ENCODE measurements around the gene TTLL13. TPM values are rescaled to one million over a fixed set of nuclear protein-coding genes. Genes with fewer than 3 reads are reported as not detected.

The TTLL13 gene
- total and polyA plus RNA-seq, 7 experiments from 2014 or later = 0.40 to 1.8 (median 0.63) TPM; not detected in 3

DNA sequence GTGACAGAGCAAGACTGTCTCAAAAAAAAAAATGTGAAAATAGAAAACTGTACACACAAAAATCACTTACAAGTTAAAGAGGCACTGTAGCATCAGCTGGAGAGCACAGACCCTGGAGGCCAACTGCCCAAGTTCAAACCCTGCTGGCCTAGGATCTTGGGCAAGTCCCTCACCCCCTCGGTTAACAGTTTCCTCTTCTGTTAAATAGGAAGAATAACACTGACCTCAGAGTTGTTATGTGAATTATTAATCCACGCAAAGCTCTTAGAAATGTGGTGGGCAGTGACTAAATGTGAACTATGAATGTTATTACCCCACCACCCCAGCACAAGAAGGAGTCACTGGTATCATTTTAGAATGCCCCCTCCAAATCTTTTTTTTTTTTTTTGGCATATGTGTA is 26.8 kb upstream of the TTLL13 start:
- H3K9me3 ChIP-seq (ENCODE audit: control insufficient read depth in 2 of 3, low read length in 3 of 3) = no peaks in the 10 kb centered on the region
- no peak overlapping the region for H3K27ac Mint-ChIP-seq
- no peak overlapping the region for H3K4me3 ChIP-seq (ENCODE audit: low read length)
- H3K4me1 Mint-ChIP-seq = peaks cover 7 to 12% (median 10%) of the 10 kb centered on the region in 7 donors
- ChIA-PET CTCF (interaction anchor here (0.6 to 1.9 kb wide), 5 partner anchors 31 to 522 kb away, joined by 3 to 10 read pairs (median 4); no protein-coding TSS in a partner anchor), POLR2A (interaction anchor here (0.7 to 2.0 kb wide), 5 partner anchors 9 to 80 kb away, joined by 3 to 10 read pairs (median 5); partner anchors contain the start of genes CIB1, GDPGP1 and SEMA4B)
- intact Hi-C loops (cut with micrococcal nuclease) = no loop called here
- no peaks in the 10 kb centered on the region for H3K4me1 ChIP-seq (ENCODE audit: control insufficient read depth in 2 of 2, insufficient read depth in 2 of 2, low read length in 2 of 2)
- ATAC-seq = no peak
- DNase-seq = no peak
- peaks cover 0 to 13% (median 5%) of the 10 kb centered on the region in 5 donors for H3K36me3 Mint-ChIP-seq
- peaks cover 0 to 1% (median 0%) of the 10 kb centered on the region in 11 donors for H3K9me3 Mint-ChIP-seq
- peaks cover 0 to 45% (median 6%) of the 10 kb centered on the region in 3 experiments for H3K36me3 ChIP-seq (ENCODE audit: control insufficient read depth in 2 of 3, insufficient read depth in 3 of 3, low read length in 3 of 3)
- no peaks in the 10 kb centered on the region for H3K27me3 Mint-ChIP-seq
- H3K27me3 ChIP-seq (ENCODE audit: control insufficient read depth in 2 of 2, insufficient read depth in 2 of 2, low read length in 2 of 2) = no peaks in the 10 kb centered on the region
- no peak overlapping the region for H3K27ac ChIP-seq (ENCODE audit: low read depth, low read length)
- no peak overlapping the region for H3K4me3 Mint-ChIP-seq

DNA sequence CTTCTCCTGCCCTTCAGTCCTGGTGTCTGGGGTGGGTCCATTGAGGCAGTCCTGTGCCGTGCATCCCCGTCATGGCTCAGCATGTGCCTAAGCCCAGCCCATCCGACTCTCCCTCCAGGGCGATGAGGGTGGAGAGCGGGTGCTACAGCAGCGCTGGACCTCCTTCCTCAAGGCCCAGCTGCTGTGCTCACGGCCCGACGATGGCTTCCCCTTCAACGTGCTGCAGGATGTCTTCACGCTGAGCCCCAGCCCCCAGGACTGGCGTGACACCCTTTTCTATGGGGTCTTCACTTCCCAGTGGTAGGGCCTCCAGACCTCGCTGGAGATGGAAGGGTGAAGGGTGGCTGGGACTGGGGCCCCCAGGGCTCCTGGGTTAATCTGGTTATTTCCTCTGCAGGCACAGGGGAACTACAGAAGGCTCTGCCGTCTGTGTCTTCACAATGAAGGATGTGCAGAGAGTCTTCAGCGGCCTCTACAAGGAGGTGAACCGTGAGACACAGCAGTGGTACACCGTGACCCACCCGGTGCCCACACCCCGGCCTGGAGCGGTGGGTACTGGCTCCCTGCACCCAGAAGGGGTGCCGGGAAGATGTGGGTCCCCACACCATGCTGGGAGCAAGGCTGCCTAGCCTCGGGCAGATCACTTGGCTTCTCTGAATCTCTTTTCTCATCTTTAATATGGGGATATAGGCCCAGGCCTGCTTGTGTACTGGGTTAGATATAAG is 25.8 kb upstream of the TTLL13 start:
- Mint-ChIP-seq H3K27me3 (no peaks in the 10 kb centered on the region), H3K36me3 (peaks cover 0 to 13% (median 5%) of the 10 kb centered on the region in 5 donors), H3K4me3 (no peak overlapping the region), H3K27ac (peak overlapping the region in 1 of 9 donors; percentile 12), H3K4me1 (peaks cover 6 to 10% (median 8%) of the 10 kb centered on the region in 7 donors), H3K9me3 (peaks cover 0 to 1% (median 0%) of the 10 kb centered on the region in 11 donors)
- H3K36me3 ChIP-seq (ENCODE audit: control insufficient read depth in 2 of 3, insufficient read depth in 3 of 3, low read length in 3 of 3) = peaks cover 2 to 50% (median 13%) of the 10 kb centered on the region in 3 experiments
- ChIA-PET CTCF (no interaction called here), POLR2A (interaction anchor here (1.1 to 1.8 kb wide), 3 partner anchors 7 to 43 kb away, joined by 3 to 9 read pairs (median 4); partner anchors contain the start of gene SEMA4B)
- H3K4me3 ChIP-seq (ENCODE audit: low read length) = no peak overlapping the region
- no peaks in the 10 kb centered on the region for H3K4me1 ChIP-seq (ENCODE audit: control insufficient read depth in 2 of 2, insufficient read depth in 2 of 2, low read length in 2 of 2)
- intact Hi-C loops (cut with micrococcal nuclease) = no loop called here
- ATAC-seq = no peak
- H3K27me3 ChIP-seq (ENCODE audit: control insufficient read depth in 2 of 2, insufficient read depth in 2 of 2, low read length in 2 of 2) = no peaks in the 10 kb centered on the region
- no peaks in the 10 kb centered on the region for H3K9me3 ChIP-seq (ENCODE audit: control insufficient read depth in 2 of 3, low read length in 3 of 3)
- DNase-seq = no peak
- H3K27ac ChIP-seq (ENCODE audit: low read depth, low read length) = no peak overlapping the region

DNA sequence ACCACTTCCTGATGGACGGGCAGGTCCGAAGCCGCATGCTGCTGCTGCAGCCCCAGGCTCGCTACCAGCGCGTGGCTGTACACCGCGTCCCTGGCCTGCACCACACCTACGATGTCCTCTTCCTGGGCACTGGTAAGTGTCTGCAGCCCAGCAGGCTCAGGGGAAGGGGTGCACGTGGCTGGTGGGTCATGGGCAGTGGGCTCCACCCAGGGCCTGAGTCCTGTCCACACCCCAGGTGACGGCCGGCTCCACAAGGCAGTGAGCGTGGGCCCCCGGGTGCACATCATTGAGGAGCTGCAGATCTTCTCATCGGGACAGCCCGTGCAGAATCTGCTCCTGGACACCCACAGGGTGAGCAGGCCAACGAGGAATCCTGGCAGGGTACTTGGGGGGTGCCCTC is 24.3 kb upstream of the TTLL13 start:
- Mint-ChIP-seq H3K4me3 (no peak overlapping the region), H3K27ac (peak overlapping the region in 1 of 9 donors; percentile 14), H3K36me3 (peaks cover 0 to 26% (median 12%) of the 10 kb centered on the region in 5 donors), H3K9me3 (peaks cover 0 to 1% (median 0%) of the 10 kb centered on the region in 11 donors), H3K4me1 (peaks cover 3 to 16% (median 12%) of the 10 kb centered on the region in 7 donors), H3K27me3 (no peaks in the 10 kb centered on the region)
- Histone ChIP-seq H3K9me3 (ENCODE audit: control insufficient read depth in 2 of 3, low read length in 3 of 3) (no peaks in the 10 kb centered on the region), H3K4me1 (ENCODE audit: control insufficient read depth in 2 of 2, insufficient read depth in 2 of 2, low read length in 2 of 2) (peaks cover 6% of the 10 kb centered on the region in 2 donors), H3K27me3 (ENCODE audit: control insufficient read depth in 2 of 2, insufficient read depth in 2 of 2, low read length in 2 of 2) (no peaks in the 10 kb centered on the region), H3K27ac (ENCODE audit: low read depth, low read length) (no peak overlapping the region), H3K36me3 (ENCODE audit: control insufficient read depth in 2 of 3, insufficient read depth in 3 of 3, low read length in 3 of 3) (peaks cover 13 to 65% (median 15%) of the 10 kb centered on the region in 3 experiments), H3K4me3 (ENCODE audit: low read length) (no peak overlapping the region)
- no peak for DNase-seq
- CTCF ChIA-PET = no interaction called here
- no peak for ATAC-seq
- POLR2A ChIA-PET = interaction anchor here (0.5 to 1.8 kb wide), 3 partner anchors 9 to 24 kb away, joined by 3 to 4 read pairs (median 3); partner anchors contain the start of genes CIB1, GDPGP1 and SEMA4B
- intact Hi-C loops (cut with micrococcal nuclease) = no loop called here

DNA sequence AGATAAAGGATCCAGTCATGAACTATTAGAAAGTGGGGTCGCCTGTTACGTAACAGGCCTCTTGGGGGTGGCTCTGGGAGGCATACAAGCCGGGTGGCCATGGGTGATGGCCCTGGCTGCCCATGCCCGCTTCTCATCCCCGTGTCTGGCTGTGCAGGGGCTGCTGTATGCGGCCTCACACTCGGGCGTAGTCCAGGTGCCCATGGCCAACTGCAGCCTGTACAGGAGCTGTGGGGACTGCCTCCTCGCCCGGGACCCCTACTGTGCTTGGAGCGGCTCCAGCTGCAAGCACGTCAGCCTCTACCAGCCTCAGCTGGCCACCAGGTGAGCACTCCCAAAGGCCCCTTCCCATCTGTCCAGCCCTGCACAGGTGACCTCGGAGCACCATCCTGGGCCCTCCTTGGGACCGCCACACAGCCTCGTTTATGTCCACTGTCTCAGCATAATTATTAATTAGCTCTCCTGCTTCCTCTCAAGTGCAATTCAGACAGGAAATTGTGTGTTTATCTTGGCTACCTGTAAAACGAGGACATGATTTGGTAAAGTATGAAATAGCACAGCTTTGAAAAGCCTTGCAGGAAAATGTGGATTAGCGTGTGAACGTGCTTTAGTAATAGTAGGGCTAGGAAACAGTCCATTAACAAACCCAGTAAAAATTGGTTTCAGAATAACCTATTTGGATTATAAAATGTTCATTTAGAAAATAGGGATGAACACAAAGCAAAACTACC is 23.7 kb upstream of the TTLL13 start:
- Mint-ChIP-seq H3K36me3 (peaks cover 0 to 27% (median 12%) of the 10 kb centered on the region in 5 donors), H3K4me1 (peaks cover 9 to 22% (median 18%) of the 10 kb centered on the region in 7 donors), H3K9me3 (peaks cover 0 to 1% (median 0%) of the 10 kb centered on the region in 11 donors), H3K27me3 (no peaks in the 10 kb centered on the region), H3K27ac (peak overlapping the region in 4 of 9 donors; percentile 14 to 45 (median 23)), H3K4me3 (no peak overlapping the region)
- ChIA-PET CTCF (no interaction called here), POLR2A (interaction anchor here (0.5 to 1.8 kb wide), 4 partner anchors 9 to 47 kb away, joined by 3 to 4 read pairs (median 4); partner anchors contain the start of genes CIB1, GDPGP1 and SEMA4B)
- H3K9me3 ChIP-seq (ENCODE audit: control insufficient read depth in 2 of 3, low read length in 3 of 3) = no peaks in the 10 kb centered on the region
- intact Hi-C loops (cut with micrococcal nuclease) = no loop called here
- peaks cover 12 to 13% of the 10 kb centered on the region in 2 donors for H3K4me1 ChIP-seq (ENCODE audit: control insufficient read depth in 2 of 2, insufficient read depth in 2 of 2, low read length in 2 of 2)
- no peak overlapping the region for H3K27ac ChIP-seq (ENCODE audit: low read depth, low read length)
- H3K27me3 ChIP-seq (ENCODE audit: control insufficient read depth in 2 of 2, insufficient read depth in 2 of 2, low read length in 2 of 2) = no peaks in the 10 kb centered on the region
- H3K36me3 ChIP-seq (ENCODE audit: control insufficient read depth in 2 of 3, insufficient read depth in 3 of 3, low read length in 3 of 3) = peaks cover 13 to 65% (median 22%) of the 10 kb centered on the region in 3 experiments
- no peak overlapping the region for H3K4me3 ChIP-seq (ENCODE audit: low read length)
- DNase-seq = no peak
- no peak for ATAC-seq

DNA sequence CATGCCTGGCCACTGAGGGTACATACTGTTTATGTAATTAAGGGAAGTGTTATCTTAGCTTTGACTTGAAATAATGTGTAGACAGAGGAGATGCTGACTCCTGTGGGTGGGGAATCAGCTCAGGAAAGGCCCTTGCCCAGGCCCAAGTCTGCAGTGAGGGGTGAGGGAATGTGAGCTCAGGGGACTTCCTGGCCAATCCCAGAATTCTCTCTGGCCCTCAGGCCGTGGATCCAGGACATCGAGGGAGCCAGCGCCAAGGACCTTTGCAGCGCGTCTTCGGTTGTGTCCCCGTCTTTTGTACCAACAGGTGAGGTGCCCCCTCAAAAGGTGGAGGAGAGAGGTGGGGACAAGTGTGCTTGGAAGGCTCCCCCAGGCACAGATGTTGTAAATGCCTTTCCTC is 22.0 kb upstream of the TTLL13 start:
- Mint-ChIP-seq H3K4me1 (peaks cover 24 to 39% (median 34%) of the 10 kb centered on the region in 7 donors), H3K36me3 (peaks cover 0 to 27% (median 16%) of the 10 kb centered on the region in 5 donors), H3K27me3 (no peaks in the 10 kb centered on the region), H3K27ac (peak overlapping the region in 8 of 9 donors; percentile 6 to 68 (median 61)), H3K9me3 (peaks cover 0 to 1% (median 0%) of the 10 kb centered on the region in 11 donors), H3K4me3 (no peak overlapping the region)
- H3K36me3 ChIP-seq (ENCODE audit: control insufficient read depth in 2 of 3, insufficient read depth in 3 of 3, low read length in 3 of 3) = peaks cover 13 to 59% (median 23%) of the 10 kb centered on the region in 3 experiments
- ATAC-seq (no peak), DNase-seq (no peak)
- peaks cover 27% of the 10 kb centered on the region in 2 donors for H3K4me1 ChIP-seq (ENCODE audit: control insufficient read depth in 2 of 2, insufficient read depth in 2 of 2, low read length in 2 of 2)
- POLR2A ChIA-PET = interaction anchor here (0.9 to 7.8 kb wide), 2 partner anchors 24 to 51 kb away, joined by 4 to 95 read pairs; partner anchors contain the start of gene SEMA4B
- no peaks in the 10 kb centered on the region for H3K9me3 ChIP-seq (ENCODE audit: control insufficient read depth in 2 of 3, low read length in 3 of 3)
- intact Hi-C loops (cut with micrococcal nuclease) = no loop called here
- peak overlapping the region; percentile 18 for H3K27ac ChIP-seq (ENCODE audit: low read depth, low read length)
- no peak overlapping the region for H3K4me3 ChIP-seq (ENCODE audit: low read length)
- no peaks in the 10 kb centered on the region for H3K27me3 ChIP-seq (ENCODE audit: control insufficient read depth in 2 of 2, insufficient read depth in 2 of 2, low read length in 2 of 2)
- CTCF ChIA-PET = interaction anchor here (1.3 kb wide), 1 partner anchor 84 kb away, joined by 3 read pairs; no protein-coding TSS in a partner anchor
